Measurements from ENCODE around the gene TMCC1.
"Not testable (repeated sequence)": the region's sequence is repeated elsewhere in the genome, so short reads cannot be mapped to it uniquely, and the experiment has no call there.

Gene TMCC1

DNA sequence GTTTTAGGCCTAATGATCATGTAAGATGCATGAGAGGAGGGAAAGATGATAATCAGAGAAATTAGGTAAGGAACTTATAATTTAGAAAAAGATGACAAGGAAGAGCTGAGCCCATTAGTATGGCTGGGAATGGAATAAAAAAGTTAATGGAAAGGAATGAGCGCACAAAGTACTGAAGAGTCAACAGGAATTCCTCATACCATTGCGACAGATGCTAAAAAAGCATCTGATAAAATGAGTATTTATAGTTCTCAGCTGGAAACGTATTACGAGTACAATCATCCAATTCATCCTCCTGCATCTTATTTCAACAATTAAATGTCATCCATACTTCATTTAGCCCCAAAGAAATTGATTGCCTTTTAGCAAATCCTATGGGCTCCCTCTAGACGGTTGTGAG is 58.9 kb downstream of the TMCC1 start:
- no peak for DNase-seq

DNA sequence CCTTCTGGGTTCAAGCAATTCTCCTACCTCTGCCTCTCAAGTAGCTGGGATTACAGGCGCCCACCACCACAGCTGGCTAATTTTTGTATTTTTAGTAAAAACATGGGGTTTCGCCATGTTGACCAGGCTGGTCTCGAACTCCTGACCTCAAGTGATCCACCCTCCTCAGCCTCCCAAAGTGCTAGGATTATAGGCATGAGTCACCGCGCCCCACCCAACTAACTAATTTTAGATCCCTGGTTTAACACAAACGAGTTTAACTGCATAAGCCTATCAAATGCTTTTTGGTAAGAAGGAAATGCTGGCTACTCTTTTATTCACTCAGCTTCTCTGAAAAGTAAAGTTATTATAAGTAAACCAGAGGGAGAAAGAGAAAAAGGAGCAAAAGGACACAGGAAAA is 61.6 kb downstream of the TMCC1 start:
- not testable (repeated sequence) for DNase-seq

DNA sequence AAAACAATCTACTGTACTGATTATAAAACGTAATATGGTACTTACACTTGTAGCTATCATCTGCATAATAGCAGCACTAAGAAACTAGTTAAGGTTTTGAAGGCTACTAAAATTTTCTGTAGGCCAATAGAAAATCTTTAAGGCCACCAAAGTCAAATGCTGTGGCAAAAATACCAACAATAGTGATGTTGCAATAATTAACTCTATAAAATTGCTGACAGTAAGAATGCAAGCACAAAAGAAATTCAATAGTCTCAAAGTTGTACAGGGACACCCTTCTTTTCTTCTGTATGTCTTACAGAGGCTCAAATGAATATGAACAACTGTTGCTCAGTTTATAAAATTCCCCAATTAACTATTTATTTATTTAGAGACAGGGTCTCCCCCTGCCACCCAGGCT is 62.0 kb downstream of the TMCC1 start:
- no peak for DNase-seq

DNA sequence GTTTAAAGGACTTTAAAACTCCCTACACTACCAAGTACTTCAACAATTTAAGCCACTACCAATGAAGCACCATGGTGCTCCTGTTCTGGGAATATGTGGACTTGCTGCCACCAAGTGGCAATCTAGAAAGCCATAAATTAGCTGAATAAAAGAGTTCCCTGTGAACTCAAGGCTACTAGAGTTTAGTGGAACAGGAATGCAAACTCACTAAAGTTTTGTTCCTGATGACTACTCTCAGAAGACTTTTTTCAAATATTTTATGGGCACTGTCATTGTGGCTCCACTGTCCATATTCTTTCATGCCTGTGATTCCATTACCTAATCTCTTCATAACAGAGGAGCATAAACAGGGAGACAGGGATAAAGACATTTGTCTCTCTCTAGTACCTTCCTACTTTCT is 63.9 kb downstream of the TMCC1 start:
- DNase-seq, result peak; percentile 41

DNA sequence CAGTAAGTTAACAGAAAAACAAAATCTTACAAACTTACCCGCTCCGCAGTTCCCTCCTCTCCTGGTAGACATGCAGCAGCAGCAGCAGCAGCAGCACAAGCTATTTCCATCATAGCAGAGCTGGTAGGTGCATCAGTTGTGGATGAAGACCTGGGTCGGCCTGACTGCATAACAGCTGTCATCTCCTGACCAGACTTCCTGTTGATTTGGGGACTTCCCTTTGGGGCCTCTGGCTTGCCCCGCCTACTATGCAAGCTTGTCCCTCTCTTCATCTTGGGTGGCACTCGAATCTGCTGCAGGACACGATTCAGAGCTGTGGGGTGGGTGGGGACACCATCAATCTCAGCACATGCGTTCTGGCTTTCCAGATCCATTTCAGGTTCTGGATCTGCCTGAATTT is 65.7 kb downstream of the TMCC1 start:
- DNase-seq, result peak; percentile 55

DNA sequence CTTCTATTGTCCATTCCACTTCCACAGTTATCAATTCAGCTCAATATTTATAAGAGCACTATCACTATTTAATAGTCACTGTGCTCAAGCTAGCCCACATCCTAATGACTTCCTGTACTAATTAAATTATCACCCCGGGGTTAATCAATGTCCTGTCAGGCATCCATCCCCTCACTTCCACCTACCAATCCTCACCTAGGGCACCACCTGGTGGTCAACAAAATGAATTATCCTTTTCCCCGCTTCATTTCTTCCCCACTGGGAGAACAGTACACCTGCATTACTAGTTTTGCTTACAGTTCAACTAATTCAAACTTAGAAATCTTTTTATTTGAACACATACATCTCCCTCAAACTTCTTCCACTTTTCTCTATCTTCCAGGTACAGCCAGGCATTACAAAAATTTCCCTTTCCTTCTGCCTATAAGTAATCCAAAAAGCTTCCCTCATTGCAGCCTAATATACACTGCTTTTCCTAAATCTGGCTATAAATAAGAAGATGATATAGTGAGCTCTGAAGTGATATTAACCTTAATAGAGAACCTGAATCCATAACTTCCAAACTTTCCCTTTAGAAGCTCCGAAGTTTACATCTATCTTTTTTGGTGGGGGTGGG is 68.5 kb downstream of the TMCC1 start:
- peak; percentile 66 for DNase-seq

DNA sequence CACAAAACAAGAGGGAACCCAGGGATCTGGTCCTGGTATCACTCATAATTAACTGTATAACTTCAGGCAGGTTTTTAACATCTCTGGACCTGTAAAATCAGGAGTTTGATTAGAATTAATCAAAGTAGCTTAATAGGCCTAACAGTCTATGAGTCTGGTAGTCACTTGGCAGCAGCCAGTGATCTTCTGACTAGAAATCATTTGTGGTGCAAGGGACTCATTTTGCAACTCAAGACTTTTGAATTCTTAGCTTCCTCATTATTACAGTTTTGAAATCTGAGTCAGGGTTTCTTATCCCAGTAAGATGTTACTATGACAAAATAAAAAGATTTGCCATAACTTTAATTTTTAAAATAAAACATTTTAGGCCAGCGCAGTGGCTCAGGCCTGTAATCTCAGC is 70.8 kb downstream of the TMCC1 start:
- peak; percentile 15 for DNase-seq

DNA sequence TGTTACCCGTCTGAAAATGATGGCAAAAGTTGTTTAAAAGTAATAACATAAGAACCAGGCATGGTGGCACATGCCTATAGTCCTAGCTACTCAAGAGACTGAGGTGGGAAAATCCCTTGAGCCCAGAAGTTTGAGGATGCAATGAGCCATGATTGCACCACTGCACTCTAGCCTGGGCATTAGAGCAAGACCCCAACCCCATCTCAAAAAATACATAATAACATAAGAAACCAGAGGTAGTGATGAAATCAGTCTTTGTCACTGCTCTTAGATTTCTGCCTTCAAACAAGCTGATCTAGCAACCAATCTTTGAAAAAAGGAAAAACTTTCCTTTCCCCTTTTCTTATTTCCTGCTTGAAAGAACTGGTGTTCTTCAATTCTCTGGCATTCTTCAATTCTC is 71.3 kb downstream of the TMCC1 start:
- no peak for DNase-seq

DNA sequence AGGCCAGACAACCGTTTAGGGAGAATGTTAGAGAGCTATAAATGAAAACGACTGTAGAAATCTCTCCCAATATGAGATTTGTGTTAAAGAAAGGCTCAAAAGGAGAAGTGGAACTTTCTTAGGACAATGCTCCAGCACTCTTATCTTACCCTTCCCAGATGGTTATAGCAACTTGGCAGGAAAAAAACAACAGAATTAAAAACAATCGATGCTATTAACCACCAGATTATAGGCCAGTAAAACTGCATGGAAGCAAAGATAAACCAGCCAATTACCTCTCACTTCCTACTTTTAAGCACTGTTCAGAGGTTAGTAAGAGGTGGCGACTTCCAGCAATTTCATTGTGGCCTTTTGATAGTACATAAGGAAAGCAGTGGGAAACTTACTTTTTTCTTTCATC is 72.9 kb downstream of the TMCC1 start:
- DNase-seq, result no peak

DNA sequence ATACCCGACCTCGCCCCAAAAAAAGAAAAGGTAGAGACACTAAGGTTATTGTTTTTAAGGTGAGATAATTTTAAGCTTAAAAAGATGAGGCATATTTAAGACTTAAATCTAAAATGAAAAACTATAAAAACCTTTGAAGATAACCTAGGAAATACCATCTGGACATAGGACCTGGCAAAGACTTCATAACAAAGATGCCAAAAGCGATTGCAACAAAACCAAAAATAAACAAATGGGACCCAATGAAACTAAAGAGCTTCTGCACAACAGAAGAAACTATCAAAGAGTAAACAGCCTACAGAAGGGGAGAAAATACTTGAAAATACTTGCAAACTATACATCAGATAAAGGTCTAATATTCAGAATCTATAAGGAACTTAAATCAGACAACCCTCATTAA is 80.9 kb downstream of the TMCC1 start:
- no peak for DNase-seq

DNA sequence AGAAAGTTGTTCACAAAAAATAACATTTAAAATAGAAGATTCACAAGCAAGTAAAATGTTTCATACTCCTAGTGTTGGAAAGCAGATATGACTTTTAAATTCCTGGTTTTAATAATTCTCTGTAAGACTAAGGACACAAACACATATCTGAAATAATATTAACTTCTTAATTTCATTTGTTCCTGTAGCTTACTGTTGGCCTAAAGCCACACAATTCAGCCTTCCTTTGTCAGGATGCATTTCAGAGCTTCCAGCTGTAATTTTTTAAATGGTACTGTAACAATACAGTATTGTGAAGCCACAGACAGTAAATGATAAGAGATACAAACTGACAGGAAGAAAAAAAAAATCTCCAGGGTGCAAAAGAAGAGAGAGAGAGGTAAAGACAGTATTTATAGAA is 84.2 kb downstream of the TMCC1 start:
- no peak for DNase-seq

DNA sequence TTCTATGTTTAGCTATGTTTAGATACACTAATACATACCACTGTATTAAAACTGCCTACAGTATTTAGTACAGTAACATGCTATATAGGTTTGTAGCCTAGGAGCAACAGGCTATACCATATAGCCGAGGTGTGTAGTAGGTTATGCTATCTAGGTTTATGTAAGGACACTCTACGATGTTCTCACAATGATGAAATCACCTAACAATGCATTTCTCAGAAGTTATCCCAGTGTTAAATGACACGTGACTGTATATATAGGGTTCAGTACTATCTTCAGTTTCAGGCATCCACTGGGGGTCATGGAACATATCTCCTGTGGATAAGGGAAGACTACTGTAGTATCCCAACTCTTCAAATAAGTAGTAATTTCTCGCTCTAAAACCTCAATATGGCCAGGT is 97.4 kb downstream of the TMCC1 start:
- DNase-seq, result no peak

DNA sequence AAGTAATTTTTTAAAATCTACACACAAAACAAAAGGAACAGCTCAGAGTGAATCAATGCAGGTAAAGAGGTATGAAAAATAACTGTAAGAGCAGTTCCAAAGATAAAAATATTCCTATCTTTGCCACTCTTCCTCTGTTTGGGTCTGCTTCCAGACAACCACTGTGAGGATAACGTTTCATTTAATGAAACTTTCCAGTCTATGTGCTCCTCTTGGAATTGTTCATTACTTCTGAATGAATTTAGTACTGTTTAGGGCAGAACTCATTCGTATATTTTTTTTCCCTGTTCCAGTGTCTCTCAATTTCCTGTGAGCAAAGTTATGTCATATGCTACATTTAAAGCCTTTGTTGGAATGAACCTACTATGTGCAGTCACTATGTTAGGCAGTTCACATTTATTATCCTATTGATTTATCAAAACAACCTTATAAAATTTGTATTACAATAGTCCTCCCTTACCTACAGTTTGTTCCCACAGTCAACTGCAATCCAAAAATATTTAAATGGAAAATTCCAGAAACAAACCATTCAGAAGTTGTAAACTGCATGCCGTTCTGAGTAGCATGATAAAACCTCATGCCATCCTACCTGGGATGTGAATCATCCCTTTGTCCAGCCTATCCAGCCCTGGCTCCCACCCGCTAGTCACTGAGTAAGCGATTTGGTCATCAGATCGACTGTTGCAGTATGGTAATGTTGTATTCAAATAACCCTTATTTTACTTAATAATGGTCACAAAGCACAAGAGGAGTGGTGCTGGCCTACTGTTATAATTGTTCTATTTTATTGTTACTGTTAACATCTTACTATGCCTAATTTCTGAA is 98.1 kb downstream of the TMCC1 start:
- DNase-seq, result no peak

DNA sequence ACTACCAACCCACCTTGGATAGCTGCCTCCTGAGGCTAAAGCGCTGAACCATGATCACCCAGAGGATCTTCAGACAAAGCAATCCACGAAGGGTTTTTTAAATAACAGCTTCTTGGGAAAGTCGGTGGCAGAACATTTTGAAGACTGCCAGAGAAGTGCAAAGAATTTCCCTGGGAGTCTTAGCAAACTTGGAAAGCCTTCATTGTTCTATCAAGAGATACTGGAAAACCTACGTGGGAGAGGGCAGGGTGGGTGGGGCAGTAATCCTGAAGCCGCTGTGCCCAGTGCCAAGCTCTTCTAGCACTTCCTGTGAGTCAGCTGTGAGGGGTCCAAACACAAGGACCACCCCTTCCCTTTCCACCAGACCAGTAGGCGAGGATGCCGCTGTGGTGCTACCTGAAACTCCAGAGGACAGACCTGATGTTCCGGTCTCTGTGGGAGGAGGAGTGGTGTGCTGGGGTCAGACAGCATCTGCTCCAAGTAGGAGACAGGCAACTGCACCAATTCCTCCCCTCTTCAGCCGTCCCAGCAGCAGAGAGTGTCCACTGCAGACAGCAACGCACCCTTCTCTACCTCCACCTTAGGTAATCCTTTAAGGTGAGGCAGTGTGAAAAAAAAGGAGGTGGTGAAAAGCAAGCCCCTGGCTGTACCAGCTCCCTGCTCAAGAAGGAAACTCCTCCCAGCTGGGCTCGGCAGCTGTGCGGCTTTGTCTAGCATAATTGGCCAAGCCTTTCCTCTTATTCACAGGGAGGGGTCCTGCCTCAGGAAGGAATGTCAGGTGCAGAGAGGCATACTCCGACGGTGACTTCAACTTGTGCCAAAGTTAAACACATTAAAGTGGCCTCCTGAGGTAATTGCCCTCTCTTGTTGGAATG is 99.0 kb downstream of the TMCC1 start:
- no peak for DNase-seq

DNA sequence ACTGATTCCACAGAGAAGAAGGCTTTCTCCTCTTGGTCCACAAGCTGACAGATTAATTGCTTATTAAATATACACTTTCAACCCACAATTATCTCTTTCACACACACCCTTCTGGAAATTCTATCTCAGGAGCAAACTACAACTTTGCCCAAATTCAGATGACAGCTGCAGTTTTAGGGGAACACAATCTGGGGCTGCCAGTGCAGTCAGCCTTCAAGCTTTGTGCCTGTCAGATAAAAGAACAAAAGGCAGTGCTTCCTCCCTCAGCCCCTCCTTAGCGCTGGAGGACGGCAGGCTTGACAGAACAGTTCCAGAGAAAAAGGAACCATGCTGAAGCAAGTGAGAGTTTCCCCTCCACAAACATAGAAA is 99.6 kb downstream of the TMCC1 start:
- no peak for DNase-seq

DNA sequence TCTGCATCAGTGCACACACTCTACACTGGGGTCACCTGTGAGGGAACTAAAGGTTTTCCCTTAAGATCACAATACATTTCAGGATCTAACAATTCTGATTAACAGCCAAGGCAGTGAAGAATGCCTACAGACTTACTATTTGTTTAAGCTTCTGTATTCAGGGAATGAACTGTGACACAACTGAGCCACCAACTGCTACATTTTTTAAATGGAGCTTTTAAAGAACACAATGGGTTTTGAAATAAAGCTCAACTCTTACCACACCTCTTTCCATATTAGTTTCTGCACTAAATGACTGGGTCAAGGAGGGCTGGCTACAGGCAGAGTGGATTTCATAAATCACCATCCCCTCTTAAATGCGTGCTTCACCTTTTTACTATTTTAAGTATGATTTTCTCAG is 100.2 kb downstream of the TMCC1 start:
- DNase-seq, result peak; percentile 28

DNA sequence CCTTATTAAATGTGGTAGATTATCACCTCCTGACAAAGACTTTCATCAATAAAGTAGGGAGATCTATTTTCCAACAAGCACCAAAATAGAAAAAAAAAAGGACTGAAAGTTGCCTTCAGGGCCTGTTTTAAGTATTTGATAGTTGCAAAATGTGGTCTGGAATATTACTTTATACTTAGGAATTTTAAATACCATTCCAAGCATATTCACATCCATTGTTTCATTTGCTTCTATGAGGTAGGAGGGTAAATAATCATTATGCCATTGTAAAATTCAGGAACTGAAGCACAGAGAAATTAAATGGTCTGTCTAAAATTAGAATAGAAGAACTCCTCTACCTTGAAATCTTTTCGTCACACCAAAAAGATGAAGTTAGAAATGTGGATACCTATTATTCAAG is 110.0 kb downstream of the TMCC1 start:
- DNase-seq, result no peak

DNA sequence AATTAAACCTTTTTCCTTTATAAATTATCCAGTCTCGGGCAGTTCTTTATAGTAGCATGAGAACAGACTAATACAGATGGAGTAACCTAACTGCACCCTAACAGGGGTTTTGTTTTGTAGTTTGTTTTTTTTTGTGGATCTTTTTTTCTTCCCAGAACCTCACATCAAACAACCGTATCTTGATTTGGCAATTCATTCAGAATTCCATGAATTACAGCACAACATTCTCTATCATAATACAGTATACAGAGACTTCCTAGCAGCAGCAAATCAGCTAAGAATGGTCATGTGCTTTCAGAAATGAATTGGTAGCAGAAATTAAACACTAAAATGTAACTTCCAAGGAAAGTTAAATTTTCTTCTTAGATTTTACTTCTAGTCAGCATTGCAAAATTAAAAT is 114.6 kb downstream of the TMCC1 start:
- DNase-seq, result no peak

DNA sequence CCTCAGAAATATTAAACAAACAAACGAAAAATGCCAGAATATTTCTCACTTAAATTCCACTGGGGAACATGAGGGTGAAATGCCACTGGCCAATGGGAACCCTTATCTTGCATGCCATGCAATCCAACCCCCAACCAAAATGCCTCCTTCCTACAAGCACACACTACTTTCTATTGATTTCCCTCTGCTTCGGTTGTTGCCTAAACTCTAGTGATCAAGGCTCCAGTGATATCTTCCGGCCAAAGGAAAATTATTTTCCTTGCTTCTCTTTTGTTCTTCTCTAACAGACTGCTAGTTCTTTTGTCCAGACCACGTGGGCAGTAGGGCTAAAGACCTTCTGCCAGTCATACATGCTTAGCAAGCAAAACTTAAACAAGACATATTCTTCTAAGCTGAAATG is 115.7 kb downstream of the TMCC1 start:
- DNase-seq, result no peak

DNA sequence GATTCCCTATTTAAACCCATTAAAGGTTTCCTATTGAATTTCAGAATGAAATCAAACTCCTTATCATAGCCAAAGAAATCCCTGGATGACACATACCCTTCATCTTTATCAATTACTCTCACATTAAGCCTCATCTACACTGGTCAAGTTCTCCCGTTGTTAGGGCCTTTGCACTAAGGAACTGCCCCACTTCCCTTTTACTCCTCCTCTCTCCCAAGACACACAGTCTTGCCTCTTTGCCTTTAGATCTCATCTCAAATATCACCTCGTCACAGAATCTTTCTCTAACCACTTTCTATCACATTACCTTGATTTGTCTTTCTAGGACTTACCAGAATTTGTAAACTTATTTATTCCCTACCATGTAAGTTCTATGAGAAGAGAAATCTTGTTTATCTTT is 117.6 kb downstream of the TMCC1 start:
- no peak for DNase-seq

DNA sequence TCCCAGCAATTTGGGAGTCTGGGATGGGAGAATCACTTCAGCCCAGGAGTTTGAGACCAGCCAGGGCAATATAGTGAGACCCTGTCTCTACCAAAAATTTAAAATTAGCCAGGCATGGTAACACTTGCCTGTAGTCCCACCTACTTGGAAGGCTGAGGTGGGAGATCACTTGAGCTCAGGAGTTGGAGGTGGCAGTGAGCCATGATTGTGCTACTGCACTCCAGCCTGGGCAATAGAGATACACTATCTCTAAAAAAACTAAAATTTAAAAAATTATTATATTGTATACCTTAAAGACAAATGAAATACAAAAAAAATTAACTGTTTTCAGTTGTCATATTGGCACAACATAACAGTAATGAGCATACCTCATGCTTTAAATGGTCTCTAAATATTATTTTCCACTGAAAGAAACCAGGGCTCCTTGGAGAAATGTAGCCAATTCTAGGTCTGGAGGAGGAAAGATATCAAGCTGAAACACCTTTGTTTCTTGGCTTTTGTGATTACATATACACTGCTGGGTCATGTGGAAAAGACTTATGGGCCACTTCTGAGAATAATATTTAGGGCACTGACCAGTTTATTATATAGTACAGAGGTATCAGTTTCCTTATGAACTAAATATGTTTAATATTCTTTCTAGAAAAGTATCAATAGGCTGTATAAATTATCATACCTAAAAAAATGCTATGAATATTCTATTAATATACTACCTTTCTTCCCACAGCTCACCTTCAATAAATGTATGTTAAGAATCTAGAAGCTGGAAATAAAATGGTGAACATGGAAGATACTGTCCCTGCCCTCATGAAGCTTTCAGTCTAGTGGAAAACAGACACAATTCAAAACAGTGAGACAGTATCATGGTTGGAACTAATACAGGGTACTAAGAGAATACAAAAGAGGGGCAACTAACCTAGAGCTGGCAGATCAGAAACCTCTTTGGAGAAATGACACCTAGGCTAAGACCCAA is 119.5 kb downstream of the TMCC1 start:
- no peak for DNase-seq

DNA sequence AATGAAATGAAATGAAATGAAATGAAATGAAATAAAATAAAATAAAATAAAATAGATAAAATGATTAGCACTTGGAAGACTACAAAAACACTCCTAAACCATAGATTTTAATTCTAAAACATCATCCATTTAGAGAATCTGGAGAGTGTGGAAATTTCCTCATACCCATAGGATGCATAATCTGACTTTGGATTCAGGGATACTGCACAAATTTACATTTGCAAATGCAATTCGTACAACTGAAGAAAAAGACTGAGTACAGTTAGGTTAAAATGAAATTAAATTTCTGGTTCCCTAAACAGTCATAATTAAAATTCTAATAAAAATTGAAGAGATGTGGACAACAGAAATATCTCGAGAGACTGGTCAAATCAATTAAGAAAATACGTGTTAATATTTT is 122.9 kb downstream of the TMCC1 start:
- no peak for DNase-seq

DNA sequence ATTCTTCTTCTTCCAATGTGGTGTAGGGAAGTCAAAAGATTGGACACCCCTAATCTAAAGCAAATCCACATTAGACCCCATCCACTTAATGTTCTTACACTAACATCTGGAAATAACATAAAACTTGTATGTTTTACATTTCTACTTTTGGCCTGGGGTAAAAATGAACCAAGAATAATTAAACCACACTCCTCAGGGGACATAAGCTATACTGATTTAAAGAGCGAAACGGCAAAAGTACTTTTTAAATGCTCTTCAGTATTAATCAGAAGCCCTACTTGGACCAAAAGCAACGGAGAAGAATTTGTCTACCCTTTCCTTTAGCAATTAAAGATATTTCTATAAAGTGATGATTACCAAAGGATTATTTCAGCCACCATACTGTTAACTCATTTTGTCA is 123.9 kb downstream of the TMCC1 start:
- no peak for DNase-seq
